Transverse colon (tissue), 4 donors: ENCODE measurements around the gene MYH4. TPM values are rescaled to one million over a fixed set of nuclear protein-coding genes. Genes with fewer than 3 reads are reported as not detected.

Experiments used
- DNase-seq: peaks from one replicate; pipeline ENCODE4 v3.0.0-alpha.2; 2019
- H3K27ac ChIP-seq, 4 donors: fragments of 200-600 bp; sonication (generic); 2 replicates each; pipeline ENCODE4 v1.5.1; 2016 to 2018; ENCODE audit warnings: inconsistent platforms in 4 of 4
- H3K27me3 ChIP-seq: fragments of 200-600 bp; sonication (generic); 2 replicates; pipeline ENCODE4 v1.5.1; 2017; ENCODE audit warnings: inconsistent platforms
- H3K36me3 ChIP-seq, 4 donors: fragments of 200-600 bp; sonication (generic); 2 replicates each; pipeline ENCODE4 v1.5.1; 2017 to 2019; ENCODE audit warnings: inconsistent platforms in 4 of 4
- H3K4me1 ChIP-seq, 4 donors: fragments of 200-600 bp; sonication (generic); 2 replicates each; pipeline ENCODE4 v1.5.1; 2017 to 2020; ENCODE audit warnings: inconsistent platforms in 4 of 4
- H3K4me3 ChIP-seq, 4 donors: fragments of 200-600 bp; sonication (generic); 1 replicate in 1 of 4; 2 replicates in 3 of 4; pipeline versions ENCODE4 v1.5.1 to v1.6.1; 2017 to 2019; ENCODE audit warnings: inconsistent platforms in 4 of 4
- H3K9me3 ChIP-seq, 2 donors: fragments of 200-600 bp; sonication (generic); 2 replicates each; pipeline ENCODE4 v1.5.1; 2017 to 2019; ENCODE audit warnings: inconsistent platforms in 2 of 2
- EP300 ChIP-seq: sonication (generic); formaldehyde crosslinking; IDR thresholded peaks from one replicate; pipeline ENCODE4 v1.6.1; 2017; ENCODE audit warnings: antibody characterized with exemption, low read depth
- POLR2A ChIP-seq: fragments of 450-650 bp; IDR thresholded peaks from one replicate; pipeline ENCODE4 v1.6.1; 2016; ENCODE audit warnings: antibody characterized with exemption, mild to moderate bottlenecking, moderate library complexity
- POLR2AphosphoS5 ChIP-seq, 3 donors: sonication (generic); formaldehyde crosslinking; IDR thresholded peaks; one replicate each; pipeline ENCODE4 v1.6.1; 2016; ENCODE audit warnings: antibody characterized with exemption in 3 of 3
- WGBS, 2 donors: methylation state at CpG; one replicate each; pipeline ENCODE4 v1.1.5; 2018; ENCODE audit warnings: low coverage in 1 of 2; 5-methylcytosine and 5-hydroxymethylcytosine counted together
- in situ Hi-C, 4 donors: fragments of 200-750 bp; cut with MboI; loops; one replicate each; pipeline versions ENCODE4 v1.15.0 to v1.15.1; 2017; ENCODE audit warnings: low sequenced_read_pairs in 3 of 4, low pct_ligation_motif_present in 1 of 4, low pct_unique_long_range_greater_than_20kb in 1 of 4
- intact Hi-C: fragments of 100-400 bp; cut with DNase I; formaldehyde crosslinking; loops from one replicate; pipeline ENCODE4 v1.15.1; 2023; ENCODE audit warnings: low total_unique reads
- total RNA-seq, 4 donors: library from RNA; depleted of rRNA; stranded (reverse); fragments of >200 nt; gene quantifications; one replicate each; pipeline ENCODE4 v1.1.0, GENCODE V29; 2016
- TF ChIP-seq, protein P1 (sequence below), 5 experiments: fragments of 200-600 bp in 3 of 5; fragments of 450-650 bp in 2 of 5; sonication (generic) in 3 of 5; IDR thresholded peaks; 1 replicate in 2 of 5; 2 replicates in 3 of 5; pipeline ENCODE4 v1.5.1; 2016 to 2017; ENCODE audit warnings: antibody characterized with exemption in 5 of 5, inconsistent platforms in 3 of 5, mild to moderate bottlenecking in 2 of 5, moderate library complexity in 1 of 5

Gene MYH4
- total RNA-seq, 4 donors from 2014 or later, result not detected

DNA sequence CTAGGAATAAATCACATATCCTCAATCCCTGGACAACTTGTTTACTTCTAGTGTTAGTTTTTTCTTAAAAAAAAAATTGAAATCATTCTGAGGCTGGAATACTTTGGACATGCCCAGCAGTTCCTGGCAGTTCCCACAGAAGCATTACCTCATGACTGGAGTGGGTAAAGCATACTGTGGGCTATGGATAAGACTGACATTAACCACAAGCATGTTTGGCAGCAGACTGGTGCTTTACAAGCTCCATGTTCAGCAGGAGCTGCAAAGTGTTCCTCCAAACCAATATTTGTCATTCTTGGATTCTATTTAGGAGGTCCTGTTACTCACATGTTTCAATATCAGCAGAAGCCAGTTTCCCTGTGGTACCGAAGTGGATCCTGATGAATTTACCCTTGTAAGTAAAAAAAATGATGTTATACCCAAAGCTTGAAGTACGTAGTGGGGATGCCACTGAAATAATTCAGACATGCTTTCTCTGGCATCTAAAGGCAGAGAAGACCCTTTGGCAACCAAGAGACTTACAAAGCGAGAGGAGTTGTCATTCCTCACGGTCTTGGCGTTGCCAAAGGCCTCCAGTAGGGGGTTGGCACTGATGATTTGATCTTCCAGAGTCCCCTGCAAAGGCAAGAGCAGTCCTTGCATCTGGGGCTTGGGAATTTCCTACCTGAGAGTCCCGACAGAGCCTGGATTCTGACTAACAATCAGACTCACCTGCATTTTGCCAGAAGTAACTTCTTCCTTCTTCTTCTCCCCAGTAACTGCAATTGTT lies 44.1 kb upstream of the MYH4 start:
- no peaks in the 10 kb centered on the region for H3K9me3 ChIP-seq
- DNase-seq, result no peak
- no peak overlapping the region for H3K27ac ChIP-seq
- no peak overlapping the region for H3K4me3 ChIP-seq
- intact Hi-C loops, result loop anchor here (1.0 kb wide), 1 partner anchor 16 kb away; no protein-coding TSS in a partner anchor
- TF ChIP-seq EP300, result no peak
- H3K27me3 ChIP-seq, result no peaks in the 10 kb centered on the region
- WGBS, 2 donors, result 77 to 89% methylated on average over 5 to 6 of the region's 6 CpGs
- no peaks in the 10 kb centered on the region for H3K36me3 ChIP-seq
- no peaks in the 10 kb centered on the region for H3K4me1 ChIP-seq
- in situ Hi-C loops, result loop anchor here in 1 of 4 donors (25.0 kb wide), 1 partner anchor 99 kb away; no protein-coding TSS in a partner anchor

DNA sequence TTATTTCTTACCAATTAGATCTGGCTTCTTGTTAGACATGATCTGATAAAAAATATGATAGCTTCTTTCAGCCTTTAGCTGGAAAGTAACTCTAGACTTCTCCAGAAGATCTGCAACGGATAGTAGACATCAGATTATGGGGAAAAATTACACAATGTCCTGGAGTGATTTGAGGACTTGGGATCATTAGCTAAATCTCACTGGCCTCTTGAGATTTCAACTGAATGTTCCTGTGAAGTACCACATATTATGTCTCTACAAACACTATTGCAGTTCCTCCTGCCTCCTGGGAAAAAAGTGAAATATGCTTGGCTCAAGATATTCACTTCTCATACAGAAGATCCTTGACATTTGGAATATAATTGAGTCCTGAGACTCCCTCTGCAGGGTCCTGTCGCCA lies 43.5 kb upstream of the MYH4 start:
- Histone ChIP-seq H3K9me3 (no peaks in the 10 kb centered on the region), H3K27ac (no peak overlapping the region), H3K4me3 (no peak overlapping the region), H3K36me3 (no peaks in the 10 kb centered on the region), H3K27me3 (no peaks in the 10 kb centered on the region), H3K4me1 (no peaks in the 10 kb centered on the region)
- 56 to 71% methylated on average over 2 of the region's 2 CpGs for WGBS, 2 donors
- in situ Hi-C loops (loop anchor here in 1 of 4 donors (25.0 kb wide), 1 partner anchor 99 kb away; no protein-coding TSS in a partner anchor), intact Hi-C loops (no loop called here)
- TF ChIP-seq, protein P1, sequence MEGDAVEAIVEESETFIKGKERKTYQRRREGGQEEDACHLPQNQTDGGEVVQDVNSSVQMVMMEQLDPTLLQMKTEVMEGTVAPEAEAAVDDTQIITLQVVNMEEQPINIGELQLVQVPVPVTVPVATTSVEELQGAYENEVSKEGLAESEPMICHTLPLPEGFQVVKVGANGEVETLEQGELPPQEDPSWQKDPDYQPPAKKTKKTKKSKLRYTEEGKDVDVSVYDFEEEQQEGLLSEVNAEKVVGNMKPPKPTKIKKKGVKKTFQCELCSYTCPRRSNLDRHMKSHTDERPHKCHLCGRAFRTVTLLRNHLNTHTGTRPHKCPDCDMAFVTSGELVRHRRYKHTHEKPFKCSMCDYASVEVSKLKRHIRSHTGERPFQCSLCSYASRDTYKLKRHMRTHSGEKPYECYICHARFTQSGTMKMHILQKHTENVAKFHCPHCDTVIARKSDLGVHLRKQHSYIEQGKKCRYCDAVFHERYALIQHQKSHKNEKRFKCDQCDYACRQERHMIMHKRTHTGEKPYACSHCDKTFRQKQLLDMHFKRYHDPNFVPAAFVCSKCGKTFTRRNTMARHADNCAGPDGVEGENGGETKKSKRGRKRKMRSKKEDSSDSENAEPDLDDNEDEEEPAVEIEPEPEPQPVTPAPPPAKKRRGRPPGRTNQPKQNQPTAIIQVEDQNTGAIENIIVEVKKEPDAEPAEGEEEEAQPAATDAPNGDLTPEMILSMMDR (IDR thresholded peaks at IDR 0.05), result no peak
- TF ChIP-seq POLR2A, result no peak
- no peak for TF ChIP-seq EP300
- TF ChIP-seq POLR2AphosphoS5 (IDR thresholded peaks at IDR 0.05), result no peak
- DNase-seq, result no peak

DNA sequence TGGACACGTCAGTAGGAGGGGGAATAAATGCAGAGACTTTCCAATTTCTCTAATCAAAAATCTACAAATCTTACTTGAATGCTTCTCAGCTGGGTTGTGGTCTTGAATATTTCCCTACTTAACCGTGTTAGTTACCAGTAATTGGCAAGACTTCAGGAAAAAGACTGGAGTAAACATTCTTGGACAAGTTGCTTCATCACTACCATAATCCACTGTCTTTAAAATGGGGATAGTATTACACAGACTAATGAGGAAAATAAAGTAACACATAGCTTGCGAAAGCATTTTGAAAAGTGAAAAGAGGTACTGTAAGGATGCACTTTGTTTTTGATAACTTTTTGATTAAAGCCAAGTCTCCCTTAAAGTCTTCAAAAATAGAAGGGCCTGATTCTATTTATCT lies 30.6 kb upstream of the MYH4 start:
- H3K4me1 ChIP-seq, result no peaks in the 10 kb centered on the region
- intact Hi-C loops (no loop called here), in situ Hi-C loops (loop anchor here in 1 of 4 donors (25.0 kb wide), 1 partner anchor 112 kb away; no protein-coding TSS in a partner anchor)
- no peak for DNase-seq
- no peaks in the 10 kb centered on the region for H3K9me3 ChIP-seq
- 73 to 77% methylated on average over 3 of the region's 3 CpGs for WGBS, 2 donors
- no peaks in the 10 kb centered on the region for H3K36me3 ChIP-seq
- H3K27me3 ChIP-seq, result no peaks in the 10 kb centered on the region
- no peak overlapping the region for H3K4me3 ChIP-seq
- TF ChIP-seq POLR2A, result no peak
- TF ChIP-seq EP300, result no peak
- TF ChIP-seq, protein P1 (IDR thresholded peaks at IDR 0.05), result no peak
- no peak for TF ChIP-seq POLR2AphosphoS5 (IDR thresholded peaks at IDR 0.05)
- no peak overlapping the region for H3K27ac ChIP-seq

DNA sequence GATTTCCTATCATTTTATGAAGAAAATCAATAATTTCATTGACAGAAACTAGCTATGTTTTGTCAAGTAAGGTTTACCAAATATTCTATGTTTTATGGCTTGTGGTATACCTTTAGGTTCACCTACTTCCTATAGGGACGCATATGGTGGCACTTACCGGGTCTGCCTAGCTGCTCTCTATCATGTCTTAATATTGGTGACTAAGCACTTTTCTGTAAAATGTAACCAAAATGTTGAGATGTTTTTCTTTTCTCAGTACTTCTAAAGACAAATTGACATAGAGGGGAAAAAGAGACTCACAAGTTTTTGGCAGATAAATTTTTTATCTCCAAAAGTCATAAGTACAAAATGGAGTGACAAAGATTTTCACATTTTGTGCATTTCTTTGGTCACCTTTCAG lies 22.6 kb upstream of the MYH4 start:
- WGBS, 2 donors, result 84 to 100% methylated on average over 2 of the region's 2 CpGs
- TF ChIP-seq POLR2A, result no peak
- TF ChIP-seq, protein P1 (IDR thresholded peaks at IDR 0.05), result no peak
- no peak for TF ChIP-seq POLR2AphosphoS5 (IDR thresholded peaks at IDR 0.05)
- TF ChIP-seq EP300, result no peak
- Histone ChIP-seq H3K4me3 (no peak overlapping the region), H3K27ac (no peak overlapping the region), H3K4me1 (no peaks in the 10 kb centered on the region), H3K27me3 (no peaks in the 10 kb centered on the region), H3K9me3 (peaks cover 21 to 27% of the 10 kb centered on the region in 2 donors), H3K36me3 (no peaks in the 10 kb centered on the region)
- no peak for DNase-seq
- intact Hi-C loops, result no loop called here
- in situ Hi-C loops, result no loop called here
